HG03066 (cell line): ENCODE data around the gene TEPSIN.

Experiments used
- ATAC-seq: cut with Tn5 transposase; IDR thresholded peaks from one replicate; pipeline ENCODE4 v1.9.1; 2021; ENCODE audit warnings: low read depth; ENCODE audit not compliant: unreplicated experiment

The TEPSIN gene, protein sequence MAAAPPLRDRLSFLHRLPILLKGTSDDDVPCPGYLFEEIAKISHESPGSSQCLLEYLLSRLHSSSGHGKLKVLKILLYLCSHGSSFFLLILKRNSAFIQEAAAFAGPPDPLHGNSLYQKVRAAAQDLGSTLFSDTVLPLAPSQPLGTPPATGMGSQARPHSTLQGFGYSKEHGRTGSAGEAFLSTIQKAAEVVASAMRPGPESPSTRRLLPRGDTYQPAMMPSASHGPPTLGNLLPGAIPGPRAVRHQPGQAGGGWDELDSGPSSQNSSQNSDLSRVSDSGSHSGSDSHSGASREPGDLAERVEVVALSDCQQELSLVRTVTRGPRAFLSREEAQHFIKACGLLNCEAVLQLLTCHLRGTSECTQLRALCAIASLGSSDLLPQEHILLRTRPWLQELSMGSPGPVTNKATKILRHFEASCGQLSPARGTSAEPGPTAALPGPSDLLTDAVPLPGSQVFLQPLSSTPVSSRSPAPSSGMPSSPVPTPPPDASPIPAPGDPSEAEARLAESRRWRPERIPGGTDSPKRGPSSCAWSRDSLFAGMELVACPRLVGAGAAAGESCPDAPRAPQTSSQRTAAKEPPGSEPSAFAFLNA

DNA sequence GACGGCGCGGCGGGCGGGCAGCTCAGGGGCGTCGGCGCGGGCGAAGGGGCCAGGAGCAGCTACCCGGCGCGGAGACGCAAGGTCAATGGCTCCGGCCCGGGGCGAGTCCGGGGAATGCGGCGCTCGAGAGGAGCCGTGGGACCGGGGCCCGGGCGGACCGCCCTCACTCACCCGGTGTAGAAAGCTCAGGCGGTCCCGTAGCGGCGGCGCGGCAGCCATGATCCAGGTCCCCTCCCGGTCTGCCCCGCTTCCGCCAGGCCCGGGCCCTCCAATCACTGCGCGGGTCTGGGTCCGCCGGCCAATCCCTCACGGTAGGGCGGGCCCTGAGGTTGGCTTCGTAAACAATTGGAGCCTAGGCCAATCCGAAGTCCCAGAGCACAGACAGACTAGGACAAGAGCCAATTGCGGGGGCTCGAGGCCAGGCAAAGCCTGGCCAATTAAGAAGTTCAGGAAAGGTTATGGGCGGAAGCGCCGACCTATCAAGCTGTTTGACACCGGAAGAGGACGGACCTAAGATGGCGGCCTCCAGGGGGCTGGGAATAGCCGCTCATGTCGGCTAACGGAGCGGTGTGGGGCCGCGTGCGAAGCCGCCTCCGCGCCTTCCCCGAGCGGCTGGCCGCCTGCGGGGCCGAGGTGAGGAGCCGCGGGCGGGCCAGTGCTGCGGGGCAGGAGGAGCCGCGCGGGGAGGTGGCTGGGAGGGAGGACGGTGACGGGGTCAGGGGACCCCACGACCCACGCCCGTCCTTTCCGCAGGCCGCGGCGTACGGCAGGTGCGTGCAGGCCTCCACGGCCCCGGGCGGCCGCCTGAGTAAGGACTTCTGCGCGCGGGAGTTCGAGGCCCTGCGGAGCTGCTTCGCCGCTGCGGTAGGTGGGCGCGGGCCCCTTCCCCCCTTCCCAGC lies at the start of gene TEPSIN, which contains the start of gene NDUFAF8:
Gene TEPSIN, minus strand, starts transcription at position 241 of the 899 bp plus-strand sequence. Its CDS starts 22 bp downstream, at position 219.
Gene NDUFAF8, plus strand, starts transcription at position 504 of the 899 bp plus-strand sequence. Its CDS starts 46 bp downstream, at position 550.
- peak; percentile 91 for ATAC-seq

DNA sequence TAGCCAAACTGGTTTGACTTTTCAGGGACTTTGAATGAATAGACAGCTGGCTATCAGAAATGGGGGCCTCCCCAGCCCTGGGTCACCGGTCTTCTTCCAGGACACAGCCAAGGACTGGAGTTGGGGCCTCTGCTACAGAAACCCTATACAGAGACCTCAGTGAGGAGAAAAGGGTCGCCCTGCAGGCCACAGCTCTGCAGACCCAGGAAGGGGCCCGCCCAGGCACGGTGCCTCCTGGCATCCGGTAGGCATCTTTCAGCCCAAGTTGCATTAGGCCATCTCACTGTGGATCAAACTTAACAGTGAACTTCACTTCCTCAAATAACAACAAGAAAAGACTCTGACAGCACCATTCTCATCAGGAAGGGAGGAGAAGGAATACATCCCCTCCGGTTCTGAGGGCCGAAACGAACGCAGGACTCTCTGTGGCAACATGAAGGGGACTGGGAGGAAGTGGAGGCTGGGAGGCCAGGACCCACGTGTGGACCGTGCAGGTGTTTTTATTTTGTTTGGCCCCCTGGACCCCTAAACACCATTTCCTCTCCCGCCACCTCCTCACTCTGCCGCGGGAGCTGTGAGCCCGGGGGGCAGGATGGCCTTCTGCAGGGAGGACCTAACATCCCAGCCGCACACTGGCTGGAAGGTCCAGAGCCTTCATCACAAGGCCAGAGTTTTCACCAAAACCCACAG lies 49.0 kb upstream of the TEPSIN start:
- no peak for ATAC-seq

DNA sequence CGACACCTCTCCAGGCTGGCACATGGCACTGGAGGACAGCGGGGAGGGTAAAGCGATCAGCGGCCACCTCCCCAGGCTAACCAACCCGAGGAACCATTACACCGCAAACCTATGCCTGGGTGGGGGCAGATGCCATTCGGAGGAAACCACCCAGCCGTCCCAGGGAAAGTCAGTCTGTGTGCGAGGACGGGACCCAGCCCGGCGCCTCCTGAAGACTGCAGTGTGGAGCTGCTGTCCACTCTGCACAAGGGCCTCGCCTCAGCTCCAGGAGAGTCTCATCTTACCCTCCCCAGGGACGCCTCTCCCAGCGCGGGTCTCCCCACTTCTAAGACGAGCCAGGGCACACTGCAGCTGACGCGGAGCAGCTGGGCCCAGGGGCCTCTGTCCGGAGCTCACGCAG lies 48.3 kb upstream of the TEPSIN start:
- ATAC-seq: no peak

DNA sequence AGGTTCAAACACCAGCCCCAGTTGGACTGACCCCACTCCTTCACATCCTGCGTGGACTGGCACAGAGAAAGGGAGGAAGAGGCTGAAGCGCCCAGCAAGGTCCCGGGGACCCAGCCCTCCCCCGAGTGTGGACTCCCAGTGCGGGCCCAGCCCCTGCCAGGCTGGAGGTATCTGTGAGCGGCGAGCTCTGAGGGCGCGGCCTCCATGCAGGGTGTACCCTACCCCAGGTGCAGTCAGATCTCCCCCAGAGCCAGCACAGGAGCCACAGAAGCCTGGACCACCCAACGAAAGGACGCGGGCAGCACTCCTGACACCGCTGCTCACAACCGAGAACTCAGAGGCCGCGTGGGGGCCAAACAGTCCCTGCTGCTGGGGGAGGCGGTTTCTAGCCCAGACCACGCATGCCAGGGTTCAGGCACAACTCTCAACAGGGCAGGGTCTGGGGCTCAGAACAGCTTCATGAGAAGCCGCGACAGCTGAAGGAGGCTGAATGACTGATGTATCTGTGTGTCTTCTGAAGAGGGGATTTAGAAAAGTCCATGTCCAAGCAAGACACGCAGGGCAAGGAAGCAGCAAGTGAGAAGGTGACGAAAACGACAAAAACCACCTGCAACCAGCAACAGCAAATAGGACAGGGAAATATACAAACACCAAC lies 47.8 kb upstream of the TEPSIN start:
- ATAC-seq: no peak

DNA sequence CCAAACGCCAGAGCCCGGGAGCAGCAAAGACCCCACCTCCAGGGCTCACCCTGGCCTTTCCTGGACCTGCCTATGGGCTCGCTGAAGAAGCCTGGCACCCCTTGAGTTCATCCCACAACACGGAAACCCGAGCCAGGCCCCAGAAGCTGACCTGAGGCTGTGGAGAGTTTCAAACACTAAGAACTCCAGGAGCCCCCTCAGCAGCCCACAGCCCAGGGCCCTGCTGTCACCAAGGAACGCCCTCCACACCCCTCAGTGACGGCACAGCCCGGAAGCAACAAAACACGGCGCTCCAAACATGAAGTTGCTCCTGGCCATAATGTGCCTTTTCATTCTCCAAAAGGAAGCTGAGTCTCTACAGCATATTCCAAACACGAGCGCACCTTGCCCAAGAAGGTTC lies 47.0 kb upstream of the TEPSIN start:
- no peak for ATAC-seq

DNA sequence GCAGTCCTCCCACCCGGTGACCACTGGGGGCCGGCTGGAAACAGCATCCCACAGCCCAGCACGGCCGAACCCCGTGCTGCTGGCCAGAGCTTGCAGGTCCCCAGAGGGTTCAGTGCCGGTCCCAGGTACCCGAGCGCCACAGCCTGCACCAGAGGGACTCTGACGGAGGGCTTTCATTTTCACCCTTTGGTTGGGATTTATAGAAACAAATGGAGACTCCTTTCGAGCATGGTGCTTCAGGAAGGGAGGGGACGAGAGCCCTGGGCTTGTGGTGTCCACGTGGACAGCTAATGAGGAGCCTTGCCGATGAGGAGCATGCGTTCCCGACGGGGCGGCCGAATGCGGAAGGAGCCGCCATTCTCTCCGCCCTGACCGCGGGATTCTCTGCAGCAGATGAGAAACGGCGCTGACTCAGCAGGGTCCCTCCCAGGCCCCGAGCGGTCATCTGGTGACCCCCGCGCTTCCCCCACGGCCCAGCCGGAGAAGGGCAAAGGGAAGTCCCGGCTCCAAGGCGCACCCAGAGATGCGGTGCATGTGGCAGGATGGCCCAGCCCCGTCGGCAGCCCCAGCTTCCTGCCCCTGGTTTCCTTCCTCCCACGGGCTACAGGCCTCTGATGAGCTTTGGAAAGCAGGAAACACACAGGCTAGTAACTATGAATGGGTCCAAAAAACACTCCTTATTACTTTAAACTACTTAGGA lies 46.5 kb upstream of the TEPSIN start:
- no peak for ATAC-seq

DNA sequence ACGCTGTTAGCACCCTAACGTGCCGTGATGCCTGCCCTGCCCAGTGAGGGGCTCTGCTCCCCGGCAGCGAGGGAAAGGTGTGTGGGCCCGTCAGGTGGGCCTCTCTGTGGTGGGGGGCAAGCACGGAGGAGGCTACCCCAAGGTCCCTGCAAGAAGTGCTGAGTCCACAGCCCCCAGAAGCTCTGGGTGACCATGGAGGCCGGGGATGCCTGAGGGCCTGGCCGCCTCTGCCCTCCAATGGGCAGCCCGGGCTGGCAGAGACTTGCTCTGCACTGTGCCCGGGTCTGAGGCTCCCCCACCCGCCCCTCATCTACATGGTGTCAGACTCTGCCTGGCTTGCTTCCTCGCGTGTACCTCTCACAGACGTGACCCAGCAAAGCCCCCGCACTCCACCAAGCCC lies 44.0 kb upstream of the TEPSIN start:
- no peak for ATAC-seq

DNA sequence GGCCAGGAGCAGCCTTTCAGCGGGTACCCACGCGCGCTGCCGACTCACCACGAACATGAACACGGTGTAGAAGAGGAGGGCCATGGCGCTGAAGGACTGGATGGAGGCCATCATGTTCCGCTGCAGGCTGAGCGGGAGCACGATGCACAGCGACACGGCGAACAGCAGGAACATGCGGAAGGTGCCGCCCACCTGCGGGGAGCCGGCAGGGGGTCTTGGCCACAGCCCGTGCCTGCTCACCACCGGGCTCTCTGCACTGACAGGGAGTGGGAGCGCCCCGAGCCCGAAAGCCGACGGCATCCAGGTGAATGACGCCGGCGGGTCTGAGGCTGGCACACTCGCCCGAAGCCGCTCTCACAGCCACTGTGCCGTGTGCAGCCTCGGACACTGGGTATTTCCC lies 43.3 kb upstream of the TEPSIN start:
- ATAC-seq: no peak

DNA sequence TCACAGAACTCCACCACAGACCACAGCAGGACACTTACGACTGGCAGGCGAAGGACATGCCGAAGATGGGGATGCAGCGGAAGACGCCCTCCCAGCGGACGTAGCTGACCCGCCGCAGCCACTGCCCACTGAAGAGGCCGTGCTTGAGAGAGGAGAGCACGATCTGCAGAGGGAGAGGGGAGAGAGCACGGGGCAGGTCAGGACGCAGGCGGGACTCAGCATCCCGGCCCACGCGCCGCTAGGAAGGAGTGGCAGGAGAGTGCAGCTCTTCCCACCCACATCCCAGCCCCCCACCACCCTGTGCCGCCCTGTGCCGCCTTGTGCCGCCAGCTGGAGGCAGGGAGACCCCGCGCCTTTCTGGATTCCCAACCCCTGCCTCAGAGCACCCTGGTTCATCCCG lies 41.7 kb upstream of the TEPSIN start:
- ATAC-seq: no peak

DNA sequence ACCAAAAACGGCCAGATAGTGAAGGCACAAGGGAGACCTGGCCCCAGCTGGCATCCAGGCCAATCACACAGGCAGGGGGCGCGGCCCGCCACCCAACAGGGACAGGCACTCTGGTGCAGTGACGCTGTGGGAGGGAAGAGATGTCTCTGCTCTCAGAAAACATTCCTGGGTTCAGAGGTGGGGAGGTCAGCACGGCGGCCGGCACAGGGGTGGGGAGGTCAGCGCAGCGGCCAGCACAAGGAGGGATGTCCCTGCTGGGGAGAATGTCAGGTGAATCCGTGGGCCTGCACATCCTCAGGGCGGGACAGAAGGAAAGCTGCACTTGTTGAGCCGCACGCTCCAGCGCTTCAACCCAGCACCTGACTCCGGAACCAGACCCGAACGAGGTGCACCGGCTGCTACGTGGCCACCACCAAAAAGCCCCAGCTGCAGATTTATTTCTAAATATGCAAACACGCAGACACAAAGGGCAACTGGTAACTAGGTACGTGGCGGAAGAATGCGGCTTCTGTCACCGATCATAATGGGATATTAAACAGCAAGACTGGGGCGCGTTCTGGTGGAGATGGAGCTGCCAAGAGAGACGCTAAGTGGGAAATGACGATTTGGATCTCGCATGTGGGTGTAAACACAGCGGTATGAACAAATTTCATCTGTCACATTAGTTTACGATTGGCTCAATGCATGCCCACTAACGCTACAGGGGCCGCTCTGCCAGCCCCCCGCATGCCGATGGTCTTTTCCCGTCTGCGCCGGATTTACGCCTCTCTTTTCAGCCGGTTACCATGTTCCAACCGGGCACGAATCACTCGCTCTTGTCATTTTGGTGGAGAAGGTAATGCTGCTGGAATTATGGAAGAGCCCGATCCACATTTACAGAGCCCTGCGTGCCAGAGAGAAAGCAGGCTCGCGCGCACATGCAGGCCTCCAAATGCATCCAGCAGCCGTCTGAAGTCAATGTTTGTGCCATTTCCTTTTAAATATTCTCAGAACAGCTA lies 40.7 kb upstream of the TEPSIN start:
- ATAC-seq: no peak

DNA sequence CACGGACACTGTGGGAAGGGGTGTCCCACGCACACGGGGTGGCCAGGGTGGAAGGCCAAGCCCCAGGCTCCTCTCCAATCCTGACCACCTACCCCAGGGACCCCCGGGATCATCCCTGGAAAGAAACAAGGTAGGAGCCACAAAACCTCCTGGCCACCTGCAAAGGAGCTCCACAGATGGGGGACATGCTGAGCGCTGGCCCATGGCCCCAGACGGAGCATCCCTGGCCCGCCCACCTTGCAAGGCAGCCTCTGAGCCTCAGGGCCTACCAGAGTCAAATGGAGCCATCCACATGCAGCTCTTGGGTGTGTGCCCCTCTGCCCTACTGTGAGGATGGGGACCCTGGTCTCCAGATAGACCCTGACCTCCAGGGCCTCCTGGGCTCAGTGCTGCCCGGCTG lies 40.0 kb upstream of the TEPSIN start:
- no peak for ATAC-seq

DNA sequence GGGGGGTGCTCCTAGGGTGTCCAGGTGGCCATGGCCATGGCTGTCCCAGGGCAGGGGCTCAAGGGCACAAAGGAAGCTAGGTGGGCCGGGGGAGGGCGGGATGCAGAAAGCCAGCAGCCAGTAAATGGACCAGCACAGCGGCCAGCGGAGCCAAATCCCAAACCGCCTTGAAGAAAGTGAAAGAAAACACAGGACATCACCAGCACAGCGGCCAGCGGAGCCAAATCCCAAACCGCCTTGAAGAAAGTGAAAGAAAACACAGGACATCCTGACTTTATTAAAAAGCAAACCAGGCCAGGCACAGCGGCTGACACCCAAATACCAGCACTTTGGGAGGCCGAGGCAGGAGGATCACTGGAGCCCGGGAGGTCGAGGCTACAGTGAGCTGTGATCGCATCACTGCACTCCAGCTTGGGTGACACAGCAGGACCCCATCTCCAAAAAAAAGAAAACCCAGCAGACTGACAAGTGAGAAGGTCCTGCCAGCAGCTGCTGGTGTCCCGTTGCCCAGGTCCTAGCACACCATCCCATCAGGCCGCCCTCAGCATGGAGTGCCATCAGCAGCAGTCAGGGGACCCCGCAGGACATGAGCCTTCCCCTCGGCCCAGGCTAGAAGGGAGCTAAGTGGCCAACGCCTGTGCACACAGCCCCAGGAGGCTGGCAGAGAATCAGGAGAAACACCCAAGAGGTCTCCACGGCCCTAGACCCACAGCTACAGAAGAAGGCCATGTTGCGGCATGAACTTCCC lies 39.3 kb upstream of the TEPSIN start:
- no peak for ATAC-seq

DNA sequence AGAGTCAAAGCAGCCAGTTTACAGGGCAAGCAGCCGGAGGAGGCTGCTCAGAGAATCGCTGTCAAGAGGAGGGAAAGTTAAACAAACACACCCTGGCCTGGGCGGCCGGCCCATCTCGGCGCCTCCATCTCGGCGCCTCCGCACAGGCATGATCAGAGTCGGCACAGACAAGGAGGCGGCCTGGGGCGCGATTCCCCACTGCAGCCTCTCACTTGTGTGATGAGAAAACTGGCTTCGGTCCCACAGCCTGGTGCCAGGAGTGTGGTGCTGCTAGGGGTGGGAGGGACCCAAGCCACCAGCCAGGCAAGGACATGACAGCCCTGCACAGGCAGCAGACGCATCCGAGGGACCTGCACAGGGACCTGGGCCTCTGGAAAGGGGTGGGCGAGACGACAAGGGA lies 38.6 kb upstream of the TEPSIN start:
- ATAC-seq: no peak

DNA sequence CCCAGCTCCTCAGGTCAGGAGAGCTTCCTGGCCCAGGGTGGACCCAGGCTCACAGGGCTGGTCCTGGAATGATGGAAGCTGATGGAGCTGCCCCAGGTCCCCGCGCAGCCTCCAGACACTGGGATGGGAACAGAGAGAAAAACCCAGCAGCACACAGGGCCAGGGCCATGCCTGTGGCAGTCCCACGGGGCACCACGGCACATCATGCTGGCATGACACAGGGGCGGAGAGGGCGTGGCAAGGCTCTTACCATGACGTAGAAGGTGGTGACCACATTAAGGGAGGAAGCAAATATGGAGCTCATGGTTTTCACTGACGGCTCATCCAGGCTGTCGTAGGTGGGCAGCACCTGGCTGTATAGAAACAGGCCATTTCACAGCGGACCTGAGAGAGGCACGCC lies 37.9 kb upstream of the TEPSIN start:
- no peak for ATAC-seq

DNA sequence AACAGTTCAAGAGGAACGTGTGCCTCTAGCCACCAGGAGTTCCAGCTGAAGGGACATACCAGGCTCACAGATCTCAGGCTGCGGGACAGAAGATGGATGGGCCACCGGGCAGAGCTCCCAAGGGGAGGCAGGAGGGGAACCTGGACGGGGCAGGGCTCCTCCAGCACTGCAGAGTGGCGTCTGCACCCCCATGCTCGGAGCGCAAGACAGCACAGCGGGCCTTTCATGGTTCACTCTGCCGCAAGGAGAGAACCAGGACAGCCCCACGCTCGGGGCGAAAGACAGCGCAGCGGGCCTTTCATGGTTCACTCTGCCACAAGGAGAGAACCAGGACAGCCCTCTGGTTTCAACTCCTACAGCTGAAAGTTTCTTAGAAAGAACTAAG lies 35.6 kb upstream of the TEPSIN start:
- ATAC-seq: no peak

DNA sequence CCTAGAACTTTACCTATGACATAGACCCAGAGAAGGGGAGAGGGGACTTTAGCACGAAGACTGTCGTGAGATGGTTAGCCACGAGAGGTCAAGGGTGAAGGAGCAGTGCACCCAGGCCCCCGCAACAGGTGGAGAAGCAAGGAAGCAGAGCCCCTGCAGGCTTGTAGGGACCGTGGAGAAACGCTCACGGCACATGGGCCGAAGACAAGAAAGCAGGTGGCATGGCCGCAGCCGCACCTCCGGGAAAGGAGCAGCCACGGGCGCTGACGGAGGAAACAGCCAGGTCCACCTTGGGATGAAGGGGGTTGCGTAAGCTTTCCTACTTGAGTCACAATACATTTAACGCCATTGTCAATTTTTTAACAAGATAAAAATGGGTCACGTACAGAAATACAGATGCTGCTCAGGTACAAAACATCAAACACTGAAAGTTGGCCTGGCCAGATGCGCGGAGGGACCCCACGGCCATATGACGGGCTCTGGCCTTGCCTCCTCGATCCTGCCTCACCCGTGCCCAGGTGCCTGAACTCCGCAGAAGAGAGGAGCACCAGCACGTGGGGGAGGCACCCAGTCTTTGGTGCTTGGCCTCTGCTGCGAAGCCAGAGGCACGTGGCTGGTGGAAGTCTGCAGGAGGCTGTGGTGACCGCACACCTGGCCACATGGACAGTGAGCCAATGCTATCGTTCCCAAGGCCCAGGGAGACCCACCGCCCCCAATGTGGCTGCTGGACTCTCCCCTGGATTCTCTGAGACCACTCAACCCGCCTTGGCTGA lies 35.0 kb upstream of the TEPSIN start:
- ATAC-seq: no peak

DNA sequence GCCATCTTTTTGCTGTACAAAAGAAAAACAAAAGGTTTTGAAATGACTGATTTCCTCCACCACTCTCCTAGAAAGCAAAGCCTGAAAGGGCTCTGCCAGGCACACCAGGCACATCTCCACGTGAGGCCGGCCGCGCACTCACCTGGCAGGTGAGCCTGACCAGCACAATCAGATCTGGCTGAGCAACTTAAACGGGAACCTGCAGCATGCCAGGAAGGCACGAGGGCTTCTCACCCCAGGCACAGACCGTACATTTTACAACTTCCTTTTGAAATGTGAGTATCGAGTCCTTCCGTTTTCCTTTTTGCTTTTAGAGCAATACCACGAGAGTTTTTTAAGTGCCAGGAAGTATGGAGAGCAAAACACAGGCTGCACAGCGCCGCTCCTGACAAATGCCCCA lies 33.8 kb upstream of the TEPSIN start:
- no peak for ATAC-seq
